GM19240 (cell line): ENCODE results near the gene CCDC88C.

Experiments used
- DNase-seq: peaks from one replicate; pipeline ENCODE4 v3.0.0; 2011; ENCODE audit warnings: low spot score; ENCODE audit not compliant: insufficient read length

The CCDC88C gene

DNA sequence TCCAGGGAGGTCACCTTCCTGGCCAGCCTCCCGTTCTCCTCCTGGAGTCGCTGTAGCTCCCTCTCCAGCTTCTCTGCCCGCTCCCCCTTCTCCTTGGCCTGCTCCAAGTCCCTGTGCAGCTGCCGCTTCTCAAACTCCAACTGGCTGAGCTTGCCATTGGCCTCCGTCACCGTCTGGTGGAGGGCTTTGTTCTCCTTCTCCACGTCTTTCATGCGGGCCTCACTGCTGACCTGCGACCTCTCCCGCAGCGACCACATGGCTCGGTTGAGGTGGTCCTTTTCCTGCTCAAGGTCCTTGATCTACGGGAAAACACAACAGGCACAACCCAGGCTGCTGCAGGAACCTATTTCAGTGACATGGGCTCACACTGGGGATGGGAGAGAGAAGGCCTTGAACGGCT is 103.8 kb downstream of the CCDC88C start:
- DNase-seq = no peak

DNA sequence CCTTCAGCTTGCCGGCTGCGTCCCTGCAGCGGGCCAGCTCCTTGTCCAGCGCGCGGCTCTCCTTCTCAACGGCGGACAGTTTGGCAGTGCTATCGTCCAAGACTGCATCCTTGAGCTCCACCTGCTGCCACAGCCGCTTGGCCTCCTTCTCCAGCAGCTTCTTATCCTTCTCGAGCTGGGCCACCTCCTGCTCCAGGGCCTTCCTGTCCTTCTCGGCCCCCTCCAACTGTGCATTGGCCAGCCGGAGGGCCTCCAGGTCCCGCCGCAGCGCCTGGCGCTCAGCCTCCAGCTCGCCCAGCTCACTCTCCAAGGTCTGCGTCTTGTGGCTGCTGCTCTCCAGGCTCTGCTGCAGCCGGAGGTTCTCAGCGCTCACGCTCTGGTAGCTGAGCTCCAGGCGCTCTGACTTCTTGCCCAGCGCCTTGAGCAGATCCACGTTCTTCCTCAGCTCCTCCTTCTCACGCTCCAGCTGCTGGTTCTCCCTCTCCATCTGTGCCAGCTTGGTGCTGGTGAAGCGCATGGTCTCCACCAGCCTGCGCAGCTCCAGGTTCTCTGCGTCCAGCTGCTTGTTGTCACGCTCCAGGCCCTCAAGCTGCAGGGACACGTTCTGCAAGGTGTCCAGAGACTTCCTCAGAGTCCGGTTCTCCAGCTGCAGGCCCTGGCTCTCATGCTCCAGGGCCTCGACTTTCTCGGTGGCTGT is 104.3 kb downstream of the CCDC88C start:
- DNase-seq = no peak

DNA sequence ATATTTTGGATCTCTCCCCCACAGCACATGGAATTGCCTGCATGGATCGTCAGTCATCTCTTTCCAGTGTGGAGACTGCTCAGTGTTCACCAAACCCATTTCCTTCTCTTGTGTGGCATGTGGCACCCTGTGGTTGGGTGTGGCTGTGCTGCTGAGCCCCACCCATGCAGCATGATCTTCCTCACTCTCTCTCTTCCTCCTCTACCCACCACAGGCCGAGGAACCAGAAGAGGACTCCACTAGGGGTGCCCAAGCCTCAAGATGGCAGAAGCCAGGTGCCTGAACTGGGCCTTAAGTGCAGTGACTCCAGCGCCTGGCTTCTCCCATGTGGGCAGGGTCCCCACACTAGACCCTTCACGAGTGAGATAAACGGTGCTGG is 106.3 kb downstream of the CCDC88C start:
- DNase-seq = no peak

DNA sequence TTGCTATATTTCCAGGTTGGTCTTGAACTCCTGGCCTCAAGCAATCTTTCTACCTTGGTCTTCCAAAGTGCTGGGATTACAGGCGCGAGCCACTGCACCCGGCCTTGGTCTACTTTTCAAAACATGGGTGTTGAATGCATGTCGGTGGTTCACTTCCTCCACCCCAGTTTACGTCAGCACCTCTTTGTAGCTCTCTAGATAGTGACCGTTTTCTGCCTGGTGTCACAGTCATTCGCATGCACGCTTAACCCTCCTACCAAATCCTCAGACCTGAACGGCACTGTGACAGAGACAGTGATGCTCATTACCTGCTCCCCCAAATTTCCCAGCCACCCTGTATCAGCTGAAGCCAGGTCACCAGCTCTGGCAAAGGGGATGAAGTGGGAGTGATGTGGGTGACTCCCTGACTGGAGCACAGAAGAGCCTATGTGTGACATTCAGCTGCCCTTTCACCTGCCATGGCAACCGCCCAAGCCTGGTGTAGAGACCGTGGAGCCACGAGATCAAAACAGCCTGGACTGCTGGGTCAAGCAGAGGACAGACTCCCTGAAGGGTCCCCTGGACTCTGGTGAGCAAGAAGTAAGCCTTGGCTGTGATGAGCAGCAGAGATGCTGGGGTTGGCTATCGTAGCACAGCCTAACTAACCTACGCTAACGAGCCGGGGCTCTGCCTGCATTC is 106.9 kb downstream of the CCDC88C start:
- DNase-seq = no peak

DNA sequence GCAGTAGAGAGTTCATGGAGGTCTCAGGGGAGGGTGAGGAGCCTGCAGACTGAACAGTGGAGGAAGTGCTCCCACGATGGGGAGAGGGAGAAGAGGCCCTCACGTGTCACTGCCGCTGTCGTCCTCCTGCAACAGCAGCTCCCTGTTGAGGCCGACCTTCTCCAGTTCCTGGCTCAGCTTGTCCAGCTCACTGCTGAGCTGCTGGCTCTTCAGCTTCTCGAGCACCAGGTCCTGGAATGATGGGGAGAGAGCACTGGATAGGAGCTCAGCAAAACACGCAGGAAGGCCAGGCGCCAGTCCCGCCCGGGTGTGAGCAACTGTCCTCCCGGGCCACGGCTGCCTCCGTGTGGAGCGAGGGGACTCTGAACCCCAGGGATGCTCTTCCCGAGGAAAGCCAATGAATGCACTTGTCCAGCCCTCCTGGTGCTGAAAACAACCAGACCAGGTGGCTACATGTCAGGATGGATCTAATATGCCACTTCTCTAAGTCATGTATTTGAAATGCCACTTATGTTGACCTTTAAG is 107.8 kb downstream of the CCDC88C start:
- no peak for DNase-seq

DNA sequence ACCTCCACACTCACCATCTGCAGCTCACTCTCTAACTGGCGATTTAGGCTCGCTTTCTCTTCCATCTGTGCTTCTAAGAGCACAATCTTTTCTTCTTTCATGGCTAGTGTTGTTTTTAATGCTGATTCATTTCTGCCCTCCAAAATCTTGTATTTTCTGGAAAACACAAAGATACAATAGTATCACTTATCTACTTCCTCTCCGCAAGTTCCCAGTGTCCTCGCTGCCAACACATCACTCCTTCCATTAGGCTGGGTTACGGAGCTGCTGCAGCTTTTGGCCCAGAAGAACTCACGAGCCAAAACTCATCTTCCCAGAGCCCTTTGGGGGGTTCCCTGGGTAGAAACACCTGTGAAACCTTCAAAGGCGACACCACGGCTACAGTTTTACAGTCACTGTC is 109.3 kb downstream of the CCDC88C start:
- DNase-seq = no peak

DNA sequence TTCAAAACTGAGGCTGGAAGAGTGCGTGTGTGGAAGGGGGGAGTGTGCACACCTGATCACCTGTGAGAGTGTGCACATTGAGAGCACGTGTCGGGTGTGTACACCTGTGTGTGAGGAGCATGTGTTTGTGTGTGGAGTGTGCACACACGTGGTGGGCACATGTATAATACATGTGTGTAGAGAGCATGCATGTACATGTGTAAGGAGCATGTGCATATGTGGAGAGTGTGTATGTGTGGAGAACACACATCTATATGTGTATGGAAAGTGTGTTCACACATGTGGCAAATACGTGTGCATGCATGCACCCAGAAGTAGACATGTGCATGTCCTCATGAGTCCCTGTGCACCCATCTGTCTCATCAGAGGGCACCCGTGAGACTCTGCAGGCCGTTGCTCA is 110.0 kb downstream of the CCDC88C start:
- DNase-seq = no peak

DNA sequence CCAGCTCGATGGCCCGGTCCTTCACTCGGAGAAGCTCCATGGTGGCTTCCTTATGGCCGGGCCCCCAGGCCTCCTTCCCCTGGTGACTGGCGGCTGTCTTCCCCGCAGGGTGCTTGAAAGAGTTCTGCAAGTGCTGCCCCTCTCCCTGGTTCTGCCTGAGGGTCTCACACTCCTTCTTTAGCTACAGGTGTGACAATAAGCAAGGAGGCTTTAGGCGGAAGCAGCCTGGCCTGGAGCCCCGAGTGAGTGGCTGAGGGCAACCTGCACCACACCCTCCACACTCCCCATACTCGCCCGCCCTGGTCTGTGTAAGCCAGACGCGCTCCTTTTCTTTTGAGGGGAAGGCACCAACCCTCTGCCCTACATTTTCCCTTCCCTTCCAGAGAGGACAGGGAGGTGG is 110.6 kb downstream of the CCDC88C start:
- no peak for DNase-seq

DNA sequence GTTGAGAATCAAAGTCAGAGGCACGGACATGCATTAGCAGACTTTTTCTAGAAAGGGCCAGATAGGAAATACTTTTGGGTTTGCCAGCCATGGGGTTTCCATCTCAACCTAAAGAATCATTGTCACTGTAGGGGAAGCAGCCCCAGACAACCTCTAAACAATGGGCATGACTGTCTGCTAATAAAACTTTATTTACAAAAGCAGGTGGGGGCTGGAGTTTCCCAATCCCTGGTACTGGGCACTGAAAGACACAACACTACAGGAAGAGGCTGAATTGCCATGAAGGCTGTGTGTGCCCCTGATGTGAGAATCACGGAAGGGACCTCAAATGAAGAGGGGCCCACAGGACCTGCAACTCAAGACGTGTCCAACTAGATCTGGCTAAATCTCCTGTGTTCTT is 111.1 kb downstream of the CCDC88C start:
- no peak for DNase-seq

DNA sequence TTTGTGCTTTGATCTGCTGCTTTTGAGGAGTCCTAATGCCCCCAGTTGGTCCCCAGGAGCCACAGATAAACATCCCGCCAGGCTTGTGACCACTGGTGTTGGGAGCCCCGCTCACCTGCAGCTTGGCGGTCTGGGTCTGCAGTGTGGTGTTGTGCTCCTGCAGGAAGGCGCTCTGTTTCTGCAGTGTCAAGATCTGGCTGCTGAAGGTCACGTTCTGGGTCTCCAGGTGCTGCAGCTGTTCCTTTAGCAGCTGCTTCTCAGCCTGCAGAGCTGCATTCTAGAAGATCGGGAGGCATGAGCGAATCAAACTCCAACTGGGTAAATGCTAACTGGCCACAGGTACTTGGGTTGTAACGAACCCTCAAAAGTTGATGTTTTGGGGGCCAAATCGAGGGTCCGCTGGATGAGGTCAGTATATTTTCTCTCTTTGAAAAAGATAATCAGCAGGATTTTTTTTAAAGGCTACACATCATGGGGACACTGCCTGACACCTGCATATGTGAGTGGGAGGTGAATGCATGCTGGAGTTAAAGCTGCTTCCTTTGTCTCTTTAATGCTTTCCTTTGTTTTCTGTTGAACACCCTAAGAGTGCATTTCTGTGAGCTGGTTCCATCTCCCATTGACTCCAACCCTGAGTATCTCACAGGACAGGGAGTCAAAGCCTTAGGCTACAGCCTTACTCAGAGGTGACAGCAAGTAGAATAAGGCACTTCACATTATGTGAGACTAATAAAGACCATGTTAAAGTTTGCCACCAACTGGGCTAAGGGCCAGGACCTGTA is 111.8 kb downstream of the CCDC88C start:
- no peak for DNase-seq

DNA sequence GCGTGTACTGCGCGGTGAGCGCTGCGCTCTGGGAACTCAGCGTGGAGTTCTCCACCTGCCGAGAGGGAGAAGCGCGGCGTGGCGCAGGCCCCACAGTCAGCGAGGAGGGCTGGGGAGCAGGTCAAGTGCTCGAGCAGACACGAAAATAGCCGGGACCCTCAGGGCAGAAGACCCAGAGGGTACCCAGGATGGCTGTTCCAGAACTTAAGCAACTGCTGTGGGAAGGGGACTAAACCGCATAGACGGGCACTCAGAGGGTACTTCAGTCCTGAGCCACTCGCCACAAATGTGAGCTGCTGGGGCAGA is 113.7 kb downstream of the CCDC88C start:
- DNase-seq = no peak

DNA sequence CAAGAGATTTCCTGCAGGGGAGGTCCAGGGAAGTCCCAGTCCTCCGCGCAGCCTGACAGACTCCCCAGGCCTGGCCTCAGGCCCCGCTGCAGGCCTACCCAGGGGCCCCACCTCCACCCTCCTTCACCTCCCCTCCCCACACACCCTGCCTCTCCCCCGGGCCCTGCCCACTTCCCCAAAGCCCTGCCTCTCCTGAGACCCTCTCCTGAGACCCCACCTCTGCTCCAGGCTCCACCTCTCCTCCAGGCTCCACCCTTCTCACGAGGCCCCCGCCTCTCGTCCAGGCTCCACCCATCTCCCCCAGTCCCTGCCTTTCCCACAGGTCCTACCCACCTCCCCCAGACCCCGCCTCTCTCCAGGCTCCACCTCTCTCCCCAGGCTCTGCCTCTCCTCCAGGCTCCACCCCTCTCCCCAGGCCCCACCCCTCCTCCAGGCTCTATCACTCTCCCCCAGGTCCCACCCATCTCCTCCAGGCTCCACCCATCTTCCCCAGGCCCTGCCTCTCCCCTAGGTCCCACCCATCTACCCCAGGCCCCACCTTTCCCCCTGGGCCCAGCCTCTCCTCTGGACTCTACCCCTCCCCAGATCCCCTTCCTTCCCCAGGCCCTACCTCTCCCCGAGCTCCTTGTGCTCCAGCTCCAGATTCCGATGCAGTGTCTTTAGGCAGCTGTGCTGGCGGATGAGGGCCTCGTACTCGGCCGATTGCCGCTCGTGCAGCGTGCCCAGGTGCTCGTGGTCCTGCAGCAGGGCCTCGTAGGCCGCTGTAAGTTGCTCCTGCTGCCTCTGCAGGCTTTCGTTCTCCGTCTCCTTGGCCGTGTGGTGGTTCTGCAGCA is 114.3 kb downstream of the CCDC88C start:
- peak; percentile 69 for DNase-seq

DNA sequence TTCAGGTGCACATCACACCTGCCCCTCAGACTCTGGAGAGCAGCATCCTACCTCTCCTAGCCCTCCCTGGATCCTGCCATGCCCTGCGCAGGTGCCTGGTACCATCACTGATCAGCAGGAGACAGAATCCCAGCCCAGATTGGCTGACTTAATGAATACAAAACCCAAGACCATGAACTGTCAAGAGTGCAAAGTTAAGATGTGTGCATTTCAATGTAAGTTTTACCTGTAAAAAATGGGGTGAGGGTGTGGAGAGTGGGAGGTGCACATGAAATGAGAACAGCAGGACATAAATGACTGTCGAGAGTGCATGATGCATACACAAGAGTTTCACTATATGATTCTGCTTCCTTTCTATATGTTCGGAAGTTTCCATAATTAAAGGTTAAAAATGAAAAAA is 115.2 kb downstream of the CCDC88C start:
- no peak for DNase-seq

DNA sequence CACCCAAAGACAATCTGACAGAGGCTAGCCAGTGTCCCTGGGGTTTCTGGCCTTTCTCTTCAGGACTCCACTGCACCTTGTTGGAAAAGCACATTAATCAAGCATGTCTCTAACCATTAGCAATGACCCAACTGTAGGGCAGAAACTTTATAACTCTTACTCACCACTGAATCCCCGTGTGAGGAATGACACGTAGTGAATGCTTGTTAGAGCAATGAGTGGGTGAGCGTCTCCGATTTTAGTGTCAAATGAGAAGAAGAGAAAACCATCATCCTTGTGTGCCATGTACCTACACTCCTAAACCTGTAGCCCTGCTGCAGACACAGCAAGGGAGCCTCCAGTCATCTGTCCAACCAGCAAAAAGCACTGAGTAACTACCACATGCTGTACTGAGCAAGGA is 116.7 kb downstream of the CCDC88C start:
- DNase-seq = no peak

DNA sequence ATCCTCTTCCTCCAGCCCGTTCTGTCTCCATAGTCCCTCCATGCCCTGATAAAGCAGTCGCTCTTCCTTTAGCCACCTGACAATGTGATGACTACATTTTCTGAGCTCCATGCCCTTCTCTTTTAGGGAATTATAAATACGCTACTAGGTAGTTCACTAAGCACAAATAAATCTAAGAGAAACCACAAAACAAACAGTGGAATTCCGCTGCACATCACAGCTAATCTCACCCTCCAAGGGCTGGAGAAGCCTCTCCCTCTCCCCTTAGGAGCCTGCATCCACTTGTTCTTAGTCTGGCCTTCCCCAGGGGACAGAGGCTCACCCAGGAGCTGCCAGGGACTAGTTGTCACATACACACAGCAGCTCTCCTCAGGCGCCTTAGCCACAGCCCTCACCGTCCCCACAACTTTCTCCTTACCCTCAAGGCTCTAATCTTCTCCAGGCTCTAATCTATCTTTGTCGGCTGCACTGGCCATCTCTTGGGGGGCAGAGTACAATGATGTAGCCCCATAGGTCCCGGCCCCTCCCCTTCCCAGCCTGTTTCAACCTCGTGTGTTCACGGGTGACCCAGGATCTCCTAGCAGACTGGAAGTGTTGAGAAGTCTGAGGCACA is 117.2 kb downstream of the CCDC88C start:
- no peak for DNase-seq

DNA sequence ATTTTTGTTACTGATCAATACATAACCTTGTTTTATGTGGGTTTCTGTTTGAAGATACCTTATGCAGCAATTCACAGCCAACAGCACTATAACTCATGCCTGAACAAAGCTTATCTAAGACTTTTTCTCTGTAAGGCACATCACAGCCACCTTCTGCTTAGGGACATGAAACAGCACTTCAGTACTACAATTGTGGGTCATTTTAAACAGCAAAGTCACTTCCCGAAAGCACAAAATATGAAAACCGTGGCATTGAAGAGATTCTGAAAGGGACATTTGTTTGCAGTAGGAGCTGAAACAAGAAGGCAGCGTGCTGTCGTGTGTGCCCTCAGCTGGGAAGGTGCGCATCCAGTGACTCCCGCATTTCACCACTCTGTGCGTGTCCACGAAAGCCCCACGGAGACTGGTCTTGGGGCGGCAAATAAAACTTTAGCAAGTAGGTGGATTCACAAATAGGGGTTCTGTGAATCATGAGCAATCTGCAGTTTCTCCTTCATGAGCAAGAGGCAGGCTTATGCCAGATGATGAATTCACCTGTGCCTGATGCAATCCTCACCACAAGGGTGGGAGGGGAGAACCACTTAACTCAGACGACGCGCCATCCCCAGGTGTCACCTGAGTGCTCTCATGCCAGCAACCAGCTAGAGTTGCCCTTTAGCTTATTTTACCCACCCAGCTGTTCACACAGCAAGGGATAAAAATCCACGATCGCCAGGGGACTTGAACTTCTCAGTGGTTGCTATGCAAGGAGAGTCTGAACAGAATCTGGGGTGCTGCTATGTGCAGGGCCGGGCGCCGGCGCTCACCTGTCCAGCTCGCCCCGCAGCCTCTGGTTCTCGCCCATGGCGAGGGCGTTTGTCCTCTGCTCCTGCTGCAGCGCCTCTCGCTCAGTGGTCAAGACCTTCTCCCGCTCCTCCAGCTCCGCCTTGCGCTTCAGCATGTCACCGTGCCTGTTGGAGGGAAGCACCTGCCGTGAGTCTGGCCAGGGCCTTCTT is 118.2 kb downstream of the CCDC88C start:
- DNase-seq = no peak

DNA sequence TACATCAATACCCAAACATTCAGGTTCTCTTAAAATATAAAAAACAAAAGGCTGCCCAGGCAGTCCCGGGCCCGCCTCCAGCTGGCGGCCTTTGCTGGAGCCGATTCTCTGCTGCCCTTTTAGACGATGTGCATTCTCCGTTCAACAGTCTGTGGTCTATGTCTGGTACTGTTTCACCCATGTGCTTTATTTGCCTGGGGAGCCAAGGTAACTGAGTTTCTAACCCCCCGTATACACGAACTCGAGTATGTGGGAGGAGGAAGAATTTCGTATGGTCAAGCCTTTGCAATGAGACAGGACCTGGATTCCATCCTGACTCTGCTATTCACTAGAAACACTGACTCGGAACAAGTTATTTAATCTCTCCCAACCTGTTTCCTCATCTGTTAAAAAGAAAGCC is 119.0 kb downstream of the CCDC88C start:
- no peak for DNase-seq

DNA sequence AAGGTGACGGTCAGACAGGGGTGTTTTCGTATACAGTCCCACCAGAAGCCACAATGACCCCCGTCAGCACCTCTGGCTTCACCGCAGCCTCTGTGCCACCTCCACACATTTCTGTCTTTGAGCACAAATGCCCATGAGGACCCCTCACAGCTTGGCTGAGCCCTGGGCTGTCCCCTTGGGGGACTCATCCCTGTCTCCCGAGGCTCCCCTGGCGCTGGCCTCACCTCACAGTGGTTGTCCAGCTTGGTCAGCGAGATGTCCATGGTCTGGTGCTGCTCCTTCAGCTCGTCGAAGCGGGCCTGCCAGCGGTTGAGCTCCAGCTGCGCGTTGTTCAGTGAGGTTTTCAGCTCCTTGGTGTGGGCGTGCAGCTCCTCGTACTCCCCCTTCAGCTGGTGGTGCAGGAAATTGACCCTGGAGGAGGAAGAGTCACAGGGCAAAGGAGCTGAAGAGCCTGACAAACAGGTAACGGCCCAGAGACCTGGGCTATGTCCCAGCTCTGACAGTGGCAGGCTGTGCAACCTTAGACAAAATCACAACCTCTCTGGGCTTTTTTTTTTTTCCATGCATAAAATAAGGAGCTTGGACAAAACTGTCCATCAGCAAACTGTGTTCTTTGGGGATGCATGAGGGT is 120.4 kb downstream of the CCDC88C start:
- no peak for DNase-seq
